EH (cell line): Measurements from ENCODE around the gene CCDC149.
"Not testable (repeated sequence)": the region's sequence is repeated elsewhere in the genome, so short reads cannot be mapped to it uniquely, and the experiment has no call there.

Experiments used
- DNase-seq: peaks from one replicate; pipeline ENCODE4 v3.0.0-alpha.2; 2015; ENCODE audit warnings: low read depth

CCDC149 gene

DNA sequence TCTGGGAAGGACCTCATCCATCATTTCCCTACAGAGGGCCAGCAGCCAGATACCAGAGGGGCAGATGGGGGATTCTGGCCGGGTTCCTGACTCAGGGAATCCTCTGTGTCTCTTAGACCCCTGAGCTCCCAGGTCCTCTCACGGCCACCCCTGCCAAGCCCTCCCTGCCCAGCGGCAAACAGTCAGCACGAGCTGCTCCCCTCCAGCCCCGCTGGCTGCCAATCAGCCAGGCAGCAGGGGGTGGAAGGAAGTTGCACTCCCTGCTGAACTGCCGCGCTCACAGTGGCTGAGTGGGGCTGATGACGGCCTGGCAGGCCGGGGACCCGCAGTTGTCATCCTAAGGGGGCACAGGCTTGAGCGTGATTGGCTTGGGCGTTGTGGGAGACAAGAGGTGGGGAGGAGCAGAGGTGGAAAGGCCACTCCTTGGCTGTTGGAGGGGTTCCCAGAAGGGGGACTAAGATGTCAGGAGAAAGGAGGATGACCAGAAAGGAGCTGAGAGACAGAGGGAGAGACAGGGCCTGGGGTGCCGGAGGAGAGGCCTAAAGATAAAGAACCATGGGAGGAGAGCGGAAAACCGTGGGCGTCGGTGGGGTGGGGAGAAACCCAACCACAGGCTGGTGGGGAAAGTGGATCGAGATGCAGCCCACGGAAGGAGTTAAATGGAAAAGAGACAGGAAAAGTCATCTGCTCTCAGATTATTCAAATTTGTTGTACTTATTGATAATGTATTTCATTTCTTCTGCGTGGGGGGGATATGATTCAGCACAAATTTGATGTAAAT is 4.4 kb upstream of the CCDC149 start:
- DNase-seq = no peak

DNA sequence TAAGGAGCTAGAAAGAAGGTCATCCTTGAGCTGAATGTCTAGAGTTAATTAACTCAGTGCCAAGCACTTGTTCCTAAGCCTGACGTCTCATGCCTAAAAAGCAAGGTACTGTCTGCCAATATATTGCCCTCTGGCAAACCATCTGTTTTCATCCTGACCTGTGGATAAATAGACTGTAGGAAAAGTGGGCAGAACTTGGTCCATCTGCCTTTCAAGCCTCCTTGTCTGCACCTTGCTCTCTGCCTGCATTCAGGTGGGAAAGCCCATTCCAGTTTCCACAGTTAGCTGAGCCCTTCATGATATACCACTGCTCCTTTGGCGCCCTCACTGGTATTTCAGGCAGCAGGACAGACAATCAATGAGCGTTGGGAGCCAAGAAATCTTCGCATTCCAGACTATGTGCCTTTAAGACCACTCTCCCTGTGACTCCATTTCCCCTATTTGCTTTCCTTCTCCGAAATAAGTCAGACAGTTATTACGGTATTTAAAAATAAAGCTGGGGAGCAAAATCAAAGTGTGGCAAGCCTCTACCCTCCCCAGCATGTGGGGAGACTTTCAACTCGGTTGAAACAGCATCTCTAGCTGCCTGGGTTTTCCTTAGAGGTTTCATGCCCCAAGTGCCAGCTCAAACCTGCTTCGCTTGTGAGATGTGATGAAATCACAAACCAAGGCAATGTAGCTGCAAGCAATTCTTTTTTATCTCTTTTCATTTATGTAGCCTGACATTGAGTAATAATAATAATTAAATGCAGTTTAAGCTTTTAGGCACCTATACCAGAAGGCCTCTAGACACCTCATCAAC is 2.5 kb upstream of the CCDC149 start:
- no peak for DNase-seq

DNA sequence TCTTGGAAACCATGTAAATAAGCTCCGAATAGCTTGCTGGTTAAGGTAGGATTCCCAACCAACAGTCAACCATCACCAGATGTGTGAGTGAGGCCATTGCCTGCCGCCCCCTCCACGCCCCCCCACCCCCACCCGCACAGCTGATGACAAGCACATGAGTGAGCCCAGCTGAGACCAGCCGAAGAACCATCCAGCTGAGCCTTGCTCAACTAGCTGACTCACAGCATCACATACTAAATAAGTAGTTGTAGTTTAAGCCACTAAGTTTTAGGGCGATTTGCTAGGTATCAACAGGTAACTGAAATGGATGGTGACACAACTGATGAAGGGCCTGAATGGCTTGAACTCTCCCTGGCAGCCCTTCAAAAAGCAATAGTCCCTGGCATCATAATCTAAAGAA is 1.6 kb upstream of the CCDC149 start:
- DNase-seq = no peak

DNA sequence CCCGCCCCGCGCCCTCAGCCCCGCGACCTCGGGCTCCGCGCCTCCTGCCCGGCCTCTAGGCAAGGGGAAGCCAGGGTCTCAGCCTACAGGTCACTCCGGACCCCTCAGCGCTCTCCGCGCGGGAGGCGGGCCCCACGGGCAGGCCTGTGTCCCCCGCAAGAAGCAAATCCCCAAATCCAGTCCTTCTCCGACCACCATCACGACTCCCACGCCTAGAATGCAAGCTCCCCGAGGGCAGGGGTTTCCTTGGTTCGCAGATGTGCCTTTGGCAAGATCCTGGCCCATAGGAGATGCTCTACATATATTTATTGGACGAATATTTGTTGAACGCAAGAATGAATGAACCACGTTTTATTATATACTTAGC is 260 bp upstream of the CCDC149 start:
- no peak for DNase-seq

DNA sequence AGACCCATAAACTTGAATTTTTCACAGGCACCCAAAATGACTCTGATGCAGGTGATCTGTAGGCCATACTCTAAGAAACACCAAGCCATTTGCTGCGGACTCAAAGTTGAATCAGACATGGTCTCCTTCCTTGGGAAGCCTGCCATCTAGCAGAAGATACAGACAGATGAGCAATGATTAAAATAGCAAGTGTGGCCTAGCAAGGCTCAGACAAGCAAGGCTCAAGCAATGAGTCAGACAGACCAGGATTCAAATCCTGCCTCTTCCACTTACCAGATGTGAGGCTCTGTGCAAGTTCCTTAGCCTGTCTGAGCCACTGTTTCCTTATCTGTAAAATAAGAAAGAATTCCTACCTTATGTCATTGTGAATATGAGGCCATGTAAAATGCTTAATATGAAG is 2.3 kb downstream of the CCDC149 start:
- peak; percentile 82 for DNase-seq

DNA sequence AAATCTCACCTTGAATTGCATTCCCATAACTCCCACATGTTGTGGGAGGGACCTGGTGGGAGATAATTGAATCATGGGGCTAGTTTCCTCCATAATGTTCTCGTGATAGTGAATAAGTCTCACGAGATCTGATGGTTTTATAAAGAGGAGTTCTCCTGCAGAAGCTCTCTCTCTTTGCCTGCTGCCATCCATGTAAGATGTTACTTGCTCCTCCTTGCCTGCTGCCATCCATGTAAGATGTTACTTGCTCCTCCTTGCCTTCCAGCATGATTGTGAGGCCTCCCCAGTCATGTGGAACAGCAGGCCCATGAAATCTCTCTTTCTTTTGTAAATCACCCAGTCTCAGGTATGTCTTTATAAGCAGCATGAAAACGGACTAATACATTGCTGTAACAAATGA is 3.2 kb downstream of the CCDC149 start:
- not testable (repeated sequence) for DNase-seq

DNA sequence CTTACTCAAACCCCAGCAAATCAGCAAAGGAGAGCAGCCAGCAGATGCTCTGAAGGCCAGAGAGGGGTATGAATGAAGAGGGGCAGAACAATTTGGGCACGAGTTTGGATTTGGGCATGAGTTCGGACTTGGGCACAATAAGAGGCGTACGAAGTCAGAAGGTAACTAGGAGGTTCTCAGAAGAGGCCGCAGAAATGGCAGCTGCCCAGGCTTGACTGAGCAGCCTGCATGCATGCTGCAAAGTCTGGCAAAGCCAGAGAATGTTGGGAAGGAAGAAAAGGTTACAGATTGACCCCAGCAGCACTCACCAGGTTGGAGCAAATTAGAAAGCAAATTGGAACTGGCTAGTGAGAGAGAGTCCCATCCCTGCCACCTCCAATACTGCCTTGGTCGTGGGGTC is 15.2 kb downstream of the CCDC149 start:
- no peak for DNase-seq

DNA sequence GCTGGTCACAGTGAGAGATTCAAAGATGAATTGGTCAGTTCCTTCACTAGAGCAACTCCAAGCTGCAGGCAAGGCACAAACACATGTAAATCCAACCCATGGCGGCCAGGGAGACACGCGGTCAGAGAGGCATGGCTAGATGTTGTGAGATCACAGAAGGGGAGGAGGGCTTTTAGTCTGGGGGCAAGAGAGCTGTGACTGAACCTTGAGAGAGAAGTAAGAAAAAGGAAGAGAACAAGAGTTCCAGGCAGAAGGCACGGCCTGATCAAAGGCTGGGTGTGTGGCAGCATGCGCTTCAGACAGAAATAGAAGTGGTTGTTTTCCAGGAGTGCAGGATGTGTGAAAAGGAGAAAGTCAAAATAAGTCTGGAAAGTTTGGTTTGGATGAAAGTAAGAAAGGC is 15.9 kb downstream of the CCDC149 start:
- no peak for DNase-seq

DNA sequence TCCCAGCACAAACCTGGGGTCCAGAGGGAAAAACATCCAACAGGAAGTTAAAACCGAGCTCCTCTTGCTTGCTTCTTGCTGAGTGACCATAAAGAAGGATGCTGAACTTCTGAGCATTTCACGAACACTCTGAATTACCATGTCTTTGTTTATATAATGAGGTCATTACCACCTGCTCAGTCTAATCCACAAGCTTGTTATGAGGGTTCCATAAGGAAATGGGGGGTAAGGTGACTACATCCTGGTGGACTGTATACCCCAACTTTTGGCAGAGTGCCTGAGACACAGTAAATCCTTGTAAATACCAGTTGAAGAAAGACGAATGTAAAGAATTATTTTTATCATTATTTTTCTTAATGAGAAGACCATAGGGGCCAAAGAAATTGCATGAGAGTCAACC is 16.8 kb downstream of the CCDC149 start:
- DNase-seq = no peak

DNA sequence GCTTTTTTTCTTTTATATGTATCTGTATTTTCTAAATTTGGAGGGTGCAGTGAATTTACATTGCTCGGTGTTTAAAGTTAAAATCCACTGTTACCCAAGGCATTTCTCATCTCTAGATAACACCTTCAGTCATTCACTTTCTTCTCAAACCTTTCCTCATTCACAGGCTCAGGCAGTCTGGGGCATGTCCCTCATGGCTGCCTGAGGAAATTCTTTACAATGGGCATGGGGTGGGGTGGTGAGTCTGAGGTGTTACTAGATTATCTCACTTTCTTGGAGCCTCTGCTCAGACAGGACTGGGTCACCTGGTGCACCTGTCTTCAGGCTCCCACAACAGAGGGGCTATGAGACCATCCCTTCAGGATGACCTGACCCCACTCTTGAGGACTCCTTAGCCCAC is 17.4 kb downstream of the CCDC149 start:
- no peak for DNase-seq

DNA sequence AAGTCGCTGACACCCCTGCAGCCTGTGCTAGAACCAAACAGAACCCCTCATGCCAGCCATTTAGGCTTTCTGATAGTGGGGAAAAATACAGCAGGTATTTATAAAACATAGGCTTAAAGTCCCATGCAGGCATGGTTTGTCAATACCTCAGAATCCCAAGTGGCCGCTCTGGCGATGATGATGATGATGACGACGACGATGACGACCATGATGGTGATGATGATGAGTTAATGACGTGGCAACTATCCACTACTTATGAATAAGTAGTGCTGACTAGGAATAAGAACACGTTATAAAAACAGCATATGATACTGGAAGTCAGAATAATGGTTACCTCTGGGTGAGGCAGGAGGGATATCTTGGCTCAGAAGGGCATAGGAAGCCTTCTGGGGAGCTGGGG is 18.0 kb downstream of the CCDC149 start:
- no peak for DNase-seq

DNA sequence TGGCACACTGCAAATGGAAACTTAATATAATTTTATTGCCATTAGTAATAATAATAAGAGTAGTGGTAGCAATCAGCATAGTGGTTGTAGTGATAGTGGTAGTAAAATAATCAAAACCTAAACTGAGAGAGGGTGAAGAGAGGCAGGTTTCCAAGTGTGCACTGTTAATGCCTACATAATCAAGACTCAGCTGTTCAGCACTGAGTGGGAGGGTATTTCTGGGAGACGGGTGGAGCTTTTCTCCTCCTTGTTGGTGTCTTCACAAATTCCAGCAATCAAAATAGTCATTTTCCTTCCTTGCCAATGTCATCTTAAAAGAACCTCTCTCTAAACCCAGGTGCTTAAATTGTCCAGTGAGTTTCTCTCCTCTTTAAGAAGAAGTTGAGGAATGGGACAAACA is 18.6 kb downstream of the CCDC149 start:
- DNase-seq = no peak

DNA sequence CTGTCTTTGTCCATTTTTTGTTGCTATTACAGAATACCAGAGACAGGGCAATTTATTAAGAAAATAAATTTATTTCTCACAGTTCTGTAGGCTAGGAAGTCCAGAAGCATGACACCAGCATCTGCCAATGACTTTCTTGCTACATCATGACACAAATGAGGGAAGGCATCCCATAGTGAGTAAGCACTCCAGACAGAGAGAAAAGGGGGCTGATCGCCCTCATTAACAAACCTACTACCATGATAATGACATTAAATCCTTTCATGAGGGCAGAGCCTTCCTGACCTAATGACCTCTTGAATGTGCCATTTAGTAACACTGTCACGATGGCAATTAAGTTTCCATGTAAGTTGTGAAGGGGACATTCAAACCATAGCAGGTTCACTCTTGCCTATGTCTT is 20.1 kb downstream of the CCDC149 start:
- no peak for DNase-seq

DNA sequence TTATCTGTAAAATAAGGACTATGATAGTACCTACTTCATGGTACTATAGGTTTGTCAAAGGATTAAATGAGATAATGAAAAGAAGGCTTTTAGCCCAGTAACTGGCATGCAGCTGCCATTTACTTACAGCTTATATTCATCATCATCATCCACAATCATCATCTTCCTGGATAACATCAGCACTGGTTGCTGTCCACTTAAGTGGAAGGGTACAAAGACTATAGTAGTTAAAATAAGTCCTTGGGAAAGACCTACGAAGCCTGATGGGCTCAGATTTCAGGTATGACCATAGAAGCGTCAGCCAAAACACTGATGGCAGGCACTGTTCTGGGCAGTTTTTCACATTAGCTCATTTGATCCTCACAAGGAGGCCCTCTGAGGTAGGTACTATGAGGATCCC is 20.6 kb downstream of the CCDC149 start:
- no peak for DNase-seq

DNA sequence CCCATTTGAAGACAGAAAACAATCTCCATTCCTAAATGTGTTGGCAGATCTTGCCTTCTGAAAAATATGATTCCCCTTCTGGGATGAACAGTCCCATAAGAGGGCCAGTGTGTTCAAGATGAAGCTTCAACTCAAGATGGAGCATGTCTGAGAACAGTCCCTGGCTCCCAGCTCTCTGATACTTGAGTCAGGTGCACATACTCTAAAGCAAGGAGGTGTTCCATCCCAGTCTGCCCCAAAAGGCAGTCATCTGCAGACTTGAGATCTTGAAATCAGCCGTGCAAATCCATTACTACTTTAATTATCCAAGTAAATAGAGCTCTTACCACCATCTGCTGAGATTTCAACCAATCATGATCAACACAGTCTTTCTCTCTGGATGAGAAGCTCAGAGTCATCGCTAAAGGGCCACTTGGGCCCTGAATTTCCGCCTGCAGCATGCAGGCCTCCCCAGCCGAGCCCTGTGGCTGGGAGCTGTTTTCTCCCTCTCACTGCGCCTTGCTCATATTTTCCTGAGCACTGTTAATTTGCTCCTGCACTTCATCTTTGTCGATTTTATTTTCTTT is 22.2 kb downstream of the CCDC149 start:
- no peak for DNase-seq

DNA sequence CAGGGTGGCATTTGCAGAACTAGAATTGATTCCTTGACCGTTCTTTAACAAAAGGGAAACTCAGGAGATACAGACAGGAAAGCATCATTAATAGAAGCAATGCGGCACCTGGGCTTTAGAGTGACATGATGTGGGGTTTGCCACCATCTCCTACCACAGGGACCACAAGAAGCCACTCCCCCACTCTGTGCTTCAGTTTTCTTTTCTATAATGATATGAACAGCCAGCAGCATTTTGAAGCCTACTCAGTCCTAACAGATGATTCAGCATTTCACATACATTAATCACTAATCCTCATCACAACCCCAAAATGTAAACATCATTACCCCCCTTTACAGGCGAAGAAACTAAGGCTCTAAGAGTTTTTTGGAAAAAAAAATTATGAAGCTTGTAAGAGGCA is 22.9 kb downstream of the CCDC149 start:
- peak; percentile 48 for DNase-seq

DNA sequence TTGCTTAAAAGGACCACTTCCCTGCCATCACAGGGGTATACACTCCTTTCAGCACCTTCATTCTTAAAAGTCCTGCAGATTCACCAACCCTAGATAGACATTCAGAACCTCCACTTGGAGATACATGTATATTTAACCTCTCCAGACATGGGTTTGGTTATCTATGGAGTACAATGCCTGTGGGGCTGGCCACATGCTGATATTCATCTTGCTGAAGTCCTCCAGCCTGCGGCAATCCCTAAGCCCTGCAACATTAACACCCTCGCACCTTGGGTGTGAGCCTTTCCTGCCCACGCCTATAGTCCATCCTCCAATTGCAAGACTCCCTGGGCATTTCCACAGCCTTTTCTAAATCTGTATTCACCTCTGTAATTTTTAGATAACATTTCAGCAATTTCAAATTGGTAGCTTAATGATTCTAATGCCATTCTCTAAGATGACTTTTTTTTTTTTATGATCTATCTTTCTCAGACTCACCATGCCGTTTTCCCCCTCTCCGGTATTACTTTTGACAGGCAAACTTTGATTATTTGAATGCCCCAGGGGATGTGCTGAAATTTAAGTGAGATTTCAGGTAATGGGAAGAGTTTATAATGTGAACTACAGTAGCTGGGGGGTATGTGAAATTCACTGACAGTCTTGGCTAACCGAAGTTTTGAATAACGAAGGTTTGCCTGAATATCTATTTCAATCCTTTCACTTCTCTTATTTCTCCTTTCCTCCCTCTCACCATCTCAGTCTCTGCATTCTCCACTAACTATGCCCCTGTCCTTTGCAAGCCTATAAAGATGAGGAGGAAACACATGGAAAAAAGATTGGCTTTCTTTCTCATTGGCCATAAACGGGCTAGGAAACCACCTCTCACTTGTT is 24.1 kb downstream of the CCDC149 start:
- no peak for DNase-seq

DNA sequence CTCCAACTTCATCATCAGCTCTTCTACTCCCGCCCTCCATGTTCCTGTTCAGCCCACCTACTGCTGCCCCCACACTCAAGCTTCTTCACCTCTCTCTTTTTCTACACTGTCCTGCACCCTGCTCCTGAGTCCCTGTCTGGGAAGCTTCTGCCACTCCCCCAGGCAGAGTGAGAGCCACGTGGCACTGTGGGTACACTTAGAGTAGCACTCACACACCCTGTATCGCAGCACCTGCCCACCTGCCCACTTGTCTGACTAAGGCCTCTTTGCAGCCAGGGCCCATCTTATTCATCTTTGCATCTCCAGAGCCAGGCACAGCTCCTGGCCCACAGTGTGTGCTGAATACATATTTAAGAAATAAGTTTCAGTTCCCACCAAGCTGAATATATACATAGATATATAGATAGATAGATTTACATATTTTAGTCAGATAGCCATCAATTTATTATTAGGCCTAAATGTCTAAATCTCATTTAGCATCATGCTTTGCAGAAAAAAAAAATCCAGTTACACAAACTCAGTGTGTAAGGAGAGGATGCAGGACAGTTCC is 24.9 kb downstream of the CCDC149 start:
- no peak for DNase-seq

DNA sequence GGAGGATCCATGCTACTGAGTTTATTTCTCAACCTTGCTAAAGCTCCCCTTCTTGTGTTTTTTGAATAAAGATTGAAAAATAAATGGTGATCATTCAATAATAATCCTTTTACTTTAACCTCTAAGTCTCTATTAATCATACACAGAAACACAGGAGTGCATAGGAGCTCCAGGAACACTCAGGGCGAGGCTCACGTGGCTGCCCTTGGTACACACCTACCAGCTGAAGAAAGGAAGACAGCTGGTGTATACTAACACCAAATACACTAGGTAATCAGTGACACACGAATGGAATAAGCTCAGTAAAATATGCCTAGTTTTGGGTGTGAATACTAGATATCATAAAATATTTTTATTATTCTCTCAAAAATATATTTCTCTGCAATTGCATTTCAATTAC is 26.2 kb downstream of the CCDC149 start:
- no peak for DNase-seq

DNA sequence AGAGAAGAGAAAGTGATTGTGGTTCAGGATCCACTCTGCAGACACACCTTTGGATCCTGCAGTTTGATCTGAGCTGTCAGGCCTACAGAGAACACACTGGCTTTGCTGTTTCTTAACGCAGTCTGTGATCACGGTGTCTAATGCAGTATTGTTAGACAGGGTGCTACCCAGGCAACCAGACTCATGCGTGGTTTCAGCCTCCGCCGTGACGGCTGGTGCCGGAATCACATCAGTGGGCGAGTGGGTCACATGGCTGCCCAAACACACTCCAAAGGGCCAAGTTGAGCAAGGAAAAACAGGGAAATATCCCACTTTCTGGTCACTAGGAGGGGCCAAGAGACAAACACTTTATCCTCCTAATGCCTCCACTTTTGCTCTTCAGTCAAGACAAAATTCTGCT is 27.5 kb downstream of the CCDC149 start:
- no peak for DNase-seq

DNA sequence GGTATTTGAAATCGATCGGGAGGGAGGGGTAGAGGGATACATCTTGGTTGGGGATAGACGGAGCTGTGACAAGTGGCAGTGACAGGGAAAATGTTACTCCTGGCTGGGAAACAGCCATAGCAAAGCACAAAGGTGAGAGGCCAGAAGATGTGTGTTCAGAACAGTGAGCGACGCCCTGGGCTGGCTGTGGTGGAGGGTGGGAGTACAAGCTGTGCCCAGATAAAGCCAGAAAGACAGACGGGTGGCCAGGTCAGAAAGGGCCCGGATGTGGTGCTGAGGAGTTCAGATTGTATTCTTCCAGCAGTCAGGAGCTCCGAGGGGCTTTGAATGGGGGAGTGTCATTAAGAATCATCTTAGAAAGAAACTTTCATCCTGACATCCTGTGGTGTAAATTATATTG is 27.9 kb downstream of the CCDC149 start:
- no peak for DNase-seq
